ENCODE measurements around the gene PLEKHB2.
"Not testable (repeated sequence)": the region's sequence is repeated elsewhere in the genome, so short reads cannot be mapped to it uniquely, and the experiment has no call there.

The PLEKHB2 gene

DNA sequence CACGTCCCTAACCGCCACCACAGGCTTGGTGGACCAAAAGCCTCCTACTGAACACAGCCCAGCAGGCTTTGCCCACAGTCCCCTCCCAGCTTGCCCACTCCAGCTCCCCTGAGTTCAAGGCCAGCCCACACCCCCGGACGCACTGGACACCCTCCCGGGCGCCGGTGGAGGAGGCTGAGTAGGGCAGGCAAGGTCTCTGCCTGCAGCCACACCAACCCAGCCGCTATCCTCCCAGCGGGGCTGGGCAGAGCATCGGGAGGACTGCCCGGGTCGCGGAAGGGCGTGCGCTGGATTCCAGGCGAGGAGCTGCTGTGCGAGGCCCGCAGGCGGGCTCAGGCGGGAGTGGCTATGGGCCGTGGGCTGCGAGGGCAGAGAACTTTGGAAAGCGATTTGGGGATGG is 49.5 kb downstream of the PLEKHB2 start:
- POLR2A ChIA-PET, result no interaction called here
- no peak for DNase-seq (ENCODE audit: extremely low spot score)
- TF ChIP-seq, protein P1, sequence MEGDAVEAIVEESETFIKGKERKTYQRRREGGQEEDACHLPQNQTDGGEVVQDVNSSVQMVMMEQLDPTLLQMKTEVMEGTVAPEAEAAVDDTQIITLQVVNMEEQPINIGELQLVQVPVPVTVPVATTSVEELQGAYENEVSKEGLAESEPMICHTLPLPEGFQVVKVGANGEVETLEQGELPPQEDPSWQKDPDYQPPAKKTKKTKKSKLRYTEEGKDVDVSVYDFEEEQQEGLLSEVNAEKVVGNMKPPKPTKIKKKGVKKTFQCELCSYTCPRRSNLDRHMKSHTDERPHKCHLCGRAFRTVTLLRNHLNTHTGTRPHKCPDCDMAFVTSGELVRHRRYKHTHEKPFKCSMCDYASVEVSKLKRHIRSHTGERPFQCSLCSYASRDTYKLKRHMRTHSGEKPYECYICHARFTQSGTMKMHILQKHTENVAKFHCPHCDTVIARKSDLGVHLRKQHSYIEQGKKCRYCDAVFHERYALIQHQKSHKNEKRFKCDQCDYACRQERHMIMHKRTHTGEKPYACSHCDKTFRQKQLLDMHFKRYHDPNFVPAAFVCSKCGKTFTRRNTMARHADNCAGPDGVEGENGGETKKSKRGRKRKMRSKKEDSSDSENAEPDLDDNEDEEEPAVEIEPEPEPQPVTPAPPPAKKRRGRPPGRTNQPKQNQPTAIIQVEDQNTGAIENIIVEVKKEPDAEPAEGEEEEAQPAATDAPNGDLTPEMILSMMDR (IDR thresholded peaks at IDR 0.05; ENCODE audit: control extremely low read depth, extremely low read depth, low read depth, missing control alignments), result no peak
- CTCF ChIA-PET, result interaction anchor here (0.8 to 4.4 kb wide), 12 partner anchors 10 to 647 kb away, joined by 3 to 28 read pairs (median 4); no protein-coding TSS in a partner anchor

DNA sequence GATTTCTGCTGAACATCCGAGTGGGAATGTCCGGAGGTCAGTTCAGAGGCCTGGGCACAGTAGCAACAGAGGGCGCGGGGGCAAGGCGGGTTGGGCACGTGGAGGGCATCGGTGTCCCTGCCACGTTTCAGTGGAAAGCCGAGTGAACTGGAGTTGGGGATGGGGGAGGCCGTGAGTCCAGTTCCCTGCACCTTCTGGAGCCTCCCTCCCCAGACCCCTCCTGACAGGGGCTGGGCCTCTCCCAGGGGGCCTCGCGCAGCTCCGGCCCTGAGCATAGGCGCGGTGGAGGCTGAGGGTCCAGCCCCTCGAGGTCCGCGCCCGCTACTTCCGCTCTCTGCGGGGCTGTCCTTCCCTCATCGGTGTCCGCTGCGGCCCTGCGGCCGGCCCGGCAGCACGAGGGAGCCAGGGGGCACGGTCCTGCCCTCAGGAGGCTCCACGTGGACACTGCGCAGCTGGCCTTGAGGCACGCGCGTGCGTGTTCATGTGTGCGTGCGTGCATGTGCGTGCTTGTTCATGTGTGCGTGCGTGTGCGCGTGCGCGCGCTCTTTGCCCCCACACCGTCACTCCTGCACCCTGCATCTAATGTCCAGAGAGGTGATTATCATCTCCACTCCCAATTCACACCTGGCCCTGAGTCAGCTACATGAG is 50.2 kb downstream of the PLEKHB2 start:
- ChIA-PET CTCF (interaction anchor here (0.8 to 4.4 kb wide), 4 partner anchors 180 to 518 kb away, joined by 3 to 28 read pairs (median 4); no protein-coding TSS in a partner anchor), POLR2A (no interaction called here)
- TF ChIP-seq, protein P1 (IDR thresholded peaks at IDR 0.05; ENCODE audit: control extremely low read depth, extremely low read depth, low read depth, missing control alignments), result no peak
- DNase-seq (ENCODE audit: extremely low spot score), result no peak

DNA sequence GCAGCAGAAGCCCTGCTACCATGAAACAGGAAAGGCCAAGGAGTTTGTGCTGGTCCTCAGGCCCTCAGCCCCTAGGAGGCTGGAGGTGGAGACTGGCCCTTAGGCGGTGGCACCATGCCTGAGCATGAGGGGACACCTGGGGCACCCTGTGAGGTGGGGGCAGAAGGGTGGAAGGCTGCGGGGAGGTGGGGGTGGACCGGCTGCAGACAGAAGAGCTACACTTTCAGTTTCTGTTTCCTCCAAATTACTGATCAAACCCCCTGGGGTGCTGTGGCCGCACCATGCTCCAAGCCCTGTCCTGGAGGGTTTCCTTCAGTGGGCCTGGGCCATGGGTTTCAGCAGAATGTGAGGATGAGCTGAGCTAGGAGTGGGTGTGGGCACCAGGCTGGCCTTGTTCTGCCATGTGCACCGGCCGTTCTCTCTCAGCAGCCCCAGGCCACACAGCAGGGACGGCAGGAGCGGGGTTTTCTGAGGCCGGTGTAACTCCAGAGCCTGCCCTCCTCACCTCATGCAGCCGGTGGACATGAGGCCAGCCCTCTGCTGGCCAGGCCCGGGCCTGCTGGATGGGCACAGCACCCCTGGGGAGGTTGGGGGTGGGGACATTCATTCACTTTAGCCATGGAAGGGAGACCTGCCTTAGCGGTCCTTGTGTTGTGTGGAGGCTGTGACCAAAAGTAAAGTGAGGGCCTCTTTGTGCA is 51.5 kb downstream of the PLEKHB2 start:
- TF ChIP-seq, protein P1 (IDR thresholded peaks at IDR 0.05; ENCODE audit: control extremely low read depth, extremely low read depth, low read depth, missing control alignments), result no peak
- ChIA-PET POLR2A (no interaction called here), CTCF (interaction anchor here (0.6 to 4.4 kb wide), 3 partner anchors 9 to 516 kb away, joined by 3 to 28 read pairs (median 4); no protein-coding TSS in a partner anchor)
- DNase-seq (ENCODE audit: extremely low spot score), result peak; percentile 58

DNA sequence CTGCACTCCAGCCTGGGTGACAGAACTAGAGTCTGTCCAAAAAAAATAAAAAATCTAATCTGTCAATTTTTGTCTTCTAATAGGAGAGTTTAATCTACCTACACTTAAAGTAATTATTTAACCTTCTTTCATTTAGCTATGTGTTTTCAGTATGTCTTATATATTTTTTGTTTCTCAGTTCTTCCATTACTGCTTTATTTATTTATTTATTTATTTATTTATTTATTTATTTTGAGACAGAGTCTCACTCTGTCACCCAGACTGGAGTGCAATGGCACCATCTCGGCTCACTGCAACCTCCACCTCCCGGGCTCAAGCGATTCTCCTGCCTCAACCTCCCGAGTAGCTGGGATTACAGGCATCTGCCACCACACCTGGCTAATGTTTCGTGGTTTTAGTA is 60.4 kb downstream of the PLEKHB2 start:
- POLR2A ChIA-PET; DNase-seq (ENCODE audit: extremely low spot score): not testable (repeated sequence)
- CTCF ChIA-PET, result interaction anchor here (2.0 kb wide), 1 partner anchor 12 kb away, joined by 4 read pairs; no protein-coding TSS in a partner anchor

DNA sequence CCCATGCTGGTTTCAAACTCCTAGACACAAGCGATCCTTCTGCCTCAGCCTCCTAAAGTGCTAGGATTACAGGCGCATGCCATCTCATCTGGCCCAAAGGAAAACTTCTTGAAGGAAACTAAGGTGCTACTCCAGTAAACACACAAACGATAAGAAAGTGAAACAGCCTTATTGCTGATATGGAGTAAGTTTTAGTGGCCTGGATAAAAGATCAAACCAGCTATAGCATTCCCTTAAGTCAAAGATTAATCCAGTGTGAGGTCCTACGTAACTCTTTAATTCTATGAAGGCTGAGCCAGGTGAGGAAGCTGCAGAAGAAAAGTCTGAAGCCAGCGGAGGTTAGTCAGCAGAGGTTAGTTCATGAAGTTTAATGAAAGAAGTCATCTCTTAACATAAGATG is 63.4 kb downstream of the PLEKHB2 start:
- CTCF ChIA-PET, result no interaction called here
- DNase-seq (ENCODE audit: extremely low spot score), result no peak
- TF ChIP-seq, protein P1 (IDR thresholded peaks at IDR 0.05; ENCODE audit: control extremely low read depth, extremely low read depth, low read depth, missing control alignments), result no peak
- POLR2A ChIA-PET, result no interaction called here

DNA sequence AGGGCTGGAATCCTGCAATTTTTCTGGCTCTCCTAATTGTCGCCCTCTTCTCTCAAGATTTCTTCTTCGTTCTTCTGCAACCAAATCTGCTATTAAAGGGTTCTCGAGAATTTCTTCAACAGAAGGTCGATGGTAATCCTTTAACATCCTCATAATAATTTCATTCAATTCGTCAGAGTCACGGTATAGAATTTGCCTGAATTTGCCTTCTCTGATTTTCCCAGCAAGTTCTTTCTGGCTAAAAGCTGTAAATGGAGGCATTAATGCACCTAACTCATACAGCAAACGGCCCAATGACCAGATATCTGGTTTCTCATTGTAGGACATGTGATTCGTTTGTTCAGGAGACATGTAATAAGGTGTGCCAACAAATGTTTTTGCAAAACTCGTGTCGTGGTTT is 72.9 kb downstream of the PLEKHB2 start:
- POLR2A ChIA-PET; DNase-seq (ENCODE audit: extremely low spot score); CTCF ChIA-PET: not testable (repeated sequence)

DNA sequence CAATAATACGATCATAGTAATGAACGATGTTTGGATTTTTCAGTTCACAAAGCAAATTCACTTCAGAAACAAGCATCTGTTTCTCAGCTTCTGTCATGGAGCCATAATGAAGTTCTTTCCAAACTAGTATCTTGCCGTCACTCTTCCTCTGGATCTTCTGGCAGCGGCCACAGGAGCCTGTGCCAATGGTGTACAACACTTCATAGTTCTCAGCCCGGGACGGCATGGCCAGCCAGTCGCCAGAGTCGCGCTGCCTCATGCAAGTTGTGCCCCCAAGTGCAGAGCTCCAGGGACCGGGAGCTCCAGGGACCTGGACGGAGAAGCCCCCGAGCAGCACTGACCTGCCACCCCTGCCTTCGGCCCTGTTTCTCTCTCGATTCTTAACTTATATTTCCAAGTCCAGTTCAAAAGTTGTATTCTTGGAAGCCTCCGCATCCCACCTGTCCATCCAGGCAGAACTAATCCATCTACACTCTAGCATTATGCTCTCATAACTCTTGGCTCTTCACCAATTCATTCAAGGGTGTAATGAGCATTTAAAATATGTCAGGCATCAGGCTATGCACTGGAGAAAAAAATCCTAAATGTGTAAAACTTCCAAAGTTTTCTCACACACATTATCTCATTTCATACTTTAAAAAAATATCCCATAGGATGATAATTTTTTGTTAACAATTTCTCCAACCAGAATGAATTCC is 73.7 kb downstream of the PLEKHB2 start:
- POLR2A ChIA-PET; DNase-seq (ENCODE audit: extremely low spot score); CTCF ChIA-PET: not testable (repeated sequence)

DNA sequence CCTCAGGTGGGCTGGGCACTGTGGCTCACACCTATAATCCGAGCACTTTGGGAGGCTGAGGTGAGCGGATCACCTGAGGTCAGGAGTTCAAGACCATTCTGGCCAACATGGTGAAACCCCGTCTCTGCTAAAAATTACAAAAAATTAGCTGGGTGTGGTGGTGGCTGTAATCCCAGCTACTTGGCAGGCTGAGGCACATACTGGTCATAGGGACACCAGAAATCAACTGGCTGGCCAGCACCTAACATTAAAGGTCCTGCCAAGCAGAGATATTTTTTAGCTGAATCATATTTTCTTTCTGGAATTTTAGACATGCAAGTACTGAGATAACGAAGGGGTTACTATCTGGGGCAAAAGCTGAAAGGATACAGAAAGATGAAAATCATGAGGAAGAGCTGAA is 76.3 kb downstream of the PLEKHB2 start:
- DNase-seq (ENCODE audit: extremely low spot score); POLR2A ChIA-PET; CTCF ChIA-PET: not testable (repeated sequence)

DNA sequence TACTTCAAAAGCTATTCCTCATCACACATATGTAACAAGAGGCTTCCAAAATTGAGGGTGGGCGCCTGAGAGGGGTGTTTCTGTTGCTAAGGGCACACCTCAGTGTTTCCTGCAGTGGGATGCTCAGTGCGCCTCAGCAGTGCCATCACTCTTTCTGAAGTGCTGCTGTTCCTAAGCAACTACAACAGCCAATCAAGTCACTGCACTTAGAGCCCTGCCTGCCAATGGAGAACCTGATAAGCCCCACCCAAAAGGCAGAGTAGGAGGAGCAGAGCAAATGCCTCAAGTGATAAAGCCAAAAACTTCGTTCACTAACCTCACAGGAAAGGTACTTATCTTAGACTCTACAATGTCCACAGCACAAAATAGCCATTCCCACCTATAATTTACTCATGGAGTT is 88.3 kb downstream of the PLEKHB2 start:
- DNase-seq (ENCODE audit: extremely low spot score); POLR2A ChIA-PET; CTCF ChIA-PET: not testable (repeated sequence)

DNA sequence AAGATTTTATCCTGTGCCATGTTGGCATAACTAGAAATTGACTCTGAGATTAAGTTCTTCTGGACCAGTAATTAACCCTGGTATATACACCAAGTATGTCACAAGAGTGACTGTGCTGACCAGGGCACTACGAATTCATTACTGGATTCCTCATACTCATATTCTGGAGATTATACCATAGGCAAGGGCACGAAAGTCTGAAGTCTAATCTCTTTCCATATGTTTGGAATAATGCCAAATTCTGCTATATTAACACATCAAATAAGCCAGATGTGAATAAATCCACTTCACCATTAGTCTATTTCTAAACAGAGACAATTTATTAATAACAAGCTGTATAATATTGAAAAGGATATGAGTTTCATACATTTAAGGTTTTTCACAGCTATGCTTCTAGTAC is 91.0 kb downstream of the PLEKHB2 start:
- DNase-seq (ENCODE audit: extremely low spot score); POLR2A ChIA-PET: not testable (repeated sequence)

More for the DNA sequence above, 91.0 kb downstream of the PLEKHB2 start:
- CTCF ChIA-PET, result not testable (repeated sequence)
